HG03045 (cell line): ENCODE results near the gene USP48.
"Not testable (repeated sequence)": the region's sequence is repeated elsewhere in the genome, so short reads cannot be mapped to it uniquely, and the experiment has no call there.

Experiments used
- ATAC-seq: cut with Tn5 transposase; IDR thresholded peaks from one replicate; pipeline ENCODE4 v1.9.1; 2021; ENCODE audit warnings: mild to moderate bottlenecking, moderate library complexity; ENCODE audit not compliant: unreplicated experiment

The USP48 gene

DNA sequence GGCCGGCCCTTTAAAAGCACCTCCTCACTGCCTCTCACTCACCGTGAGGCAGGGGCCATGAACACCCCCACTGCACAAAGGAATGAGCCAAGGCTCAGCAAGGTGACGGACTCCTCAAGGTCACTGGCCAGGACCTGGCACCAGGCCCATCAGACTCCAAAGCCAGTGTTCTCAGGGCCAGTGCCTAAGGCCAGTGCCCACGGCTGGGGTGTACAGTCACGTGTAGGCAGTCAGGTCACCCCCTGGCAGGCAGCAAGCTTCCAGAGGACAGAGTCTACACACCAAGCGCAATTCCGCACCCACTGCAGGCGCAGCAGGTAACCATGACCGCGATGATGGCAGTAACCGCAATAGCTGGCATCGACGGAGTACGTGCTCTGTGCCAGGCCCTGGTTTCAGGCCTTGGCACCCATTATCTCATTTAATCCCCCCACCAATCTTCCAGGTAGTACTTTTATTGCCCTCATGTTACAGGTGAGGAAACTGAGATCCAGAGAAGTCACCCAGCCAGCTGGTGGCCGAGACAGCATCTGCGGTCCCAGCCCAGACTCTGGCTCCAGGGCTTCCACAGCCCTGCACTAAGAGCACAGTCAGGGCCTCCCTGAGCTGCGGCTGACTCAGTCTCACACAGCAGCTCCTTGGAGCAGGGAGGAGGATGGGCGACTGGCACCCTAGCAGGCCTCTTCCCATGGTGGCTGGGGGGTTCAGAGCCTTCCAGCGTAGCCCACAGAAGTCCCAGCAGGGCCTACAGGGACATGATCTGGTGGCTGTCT lies 140.8 kb downstream of the USP48 start:
- ATAC-seq = no peak

DNA sequence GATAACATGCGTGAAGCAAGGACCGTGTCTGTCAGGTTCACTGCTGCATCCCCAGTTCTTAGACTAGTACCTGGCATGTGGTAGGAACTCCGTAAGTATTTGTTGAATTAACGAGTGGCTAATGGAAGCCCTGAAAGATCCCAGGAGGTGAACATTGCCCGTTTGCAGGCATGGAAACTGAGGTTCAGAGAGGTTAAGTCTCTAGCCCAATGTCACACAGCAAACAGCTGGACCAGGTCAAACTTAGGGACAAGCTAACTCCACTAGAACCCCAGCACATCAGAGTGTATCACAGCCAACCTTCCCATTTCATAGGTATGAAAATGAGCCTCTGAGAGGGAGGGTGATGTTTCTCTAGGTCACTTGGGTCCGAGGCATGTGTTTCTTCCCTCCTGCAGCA lies 141.4 kb downstream of the USP48 start:
- ATAC-seq = no peak

DNA sequence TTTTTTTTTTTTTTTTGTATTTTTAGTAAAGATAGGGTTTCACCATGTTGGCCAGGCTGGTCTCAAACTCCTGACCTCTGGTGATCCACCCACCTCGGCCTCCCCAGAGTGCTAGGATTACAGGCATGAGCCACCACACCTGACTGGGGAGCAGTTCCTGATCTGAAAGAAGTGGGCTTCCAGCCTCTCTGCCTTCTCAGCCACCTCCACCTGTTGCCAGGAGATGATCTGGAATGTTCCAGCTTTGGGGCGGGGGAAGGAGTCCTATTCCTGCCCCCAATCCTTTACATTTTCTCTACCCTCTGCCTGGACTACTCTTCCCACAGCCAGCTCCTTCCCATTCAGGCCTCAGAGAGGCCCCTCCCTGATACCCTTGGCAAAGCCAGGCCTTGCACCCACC lies 141.9 kb downstream of the USP48 start:
- no peak for ATAC-seq

DNA sequence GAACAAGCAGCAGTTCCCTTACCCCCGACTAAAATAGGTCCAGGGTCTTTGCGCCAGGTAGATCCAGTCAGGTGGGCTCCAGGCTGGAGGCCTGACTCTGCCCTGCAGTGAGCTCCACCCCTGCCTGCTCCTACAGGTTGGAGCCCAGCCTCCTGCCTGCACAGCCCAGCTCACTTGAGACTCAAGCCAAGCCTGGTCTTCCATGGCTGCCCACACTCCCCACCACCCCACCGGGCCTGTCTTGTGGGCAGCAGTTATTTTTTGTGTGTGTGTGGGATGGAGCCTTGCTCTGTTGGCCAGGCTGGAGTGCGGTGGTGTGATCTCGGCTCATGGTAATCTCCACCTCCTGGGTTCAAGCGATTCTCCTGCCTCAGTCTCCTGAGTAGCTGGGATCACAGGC lies 142.3 kb downstream of the USP48 start:
- ATAC-seq = no peak

DNA sequence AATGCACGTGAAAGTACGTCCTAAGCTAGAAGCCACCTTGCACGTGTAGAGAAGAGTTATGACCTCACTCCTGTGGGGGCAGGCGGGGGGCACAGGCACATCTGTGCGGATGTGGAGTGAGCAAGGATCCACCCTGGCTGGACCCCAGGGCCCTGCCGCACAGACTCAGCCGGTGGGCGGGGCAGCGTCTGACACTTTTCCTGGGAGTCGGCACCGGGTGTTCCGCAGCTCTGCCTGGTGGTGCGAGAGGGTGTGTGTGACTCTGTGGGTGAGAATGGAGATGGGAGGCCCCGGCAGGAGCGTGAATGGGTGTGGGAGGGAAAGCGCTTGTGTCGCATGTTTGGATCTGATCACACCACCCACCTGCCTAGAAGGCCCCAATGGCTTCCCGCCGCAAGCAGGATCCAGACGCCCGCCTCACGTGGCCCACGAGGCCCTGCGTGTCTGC lies 143.3 kb downstream of the USP48 start:
- ATAC-seq = no peak

DNA sequence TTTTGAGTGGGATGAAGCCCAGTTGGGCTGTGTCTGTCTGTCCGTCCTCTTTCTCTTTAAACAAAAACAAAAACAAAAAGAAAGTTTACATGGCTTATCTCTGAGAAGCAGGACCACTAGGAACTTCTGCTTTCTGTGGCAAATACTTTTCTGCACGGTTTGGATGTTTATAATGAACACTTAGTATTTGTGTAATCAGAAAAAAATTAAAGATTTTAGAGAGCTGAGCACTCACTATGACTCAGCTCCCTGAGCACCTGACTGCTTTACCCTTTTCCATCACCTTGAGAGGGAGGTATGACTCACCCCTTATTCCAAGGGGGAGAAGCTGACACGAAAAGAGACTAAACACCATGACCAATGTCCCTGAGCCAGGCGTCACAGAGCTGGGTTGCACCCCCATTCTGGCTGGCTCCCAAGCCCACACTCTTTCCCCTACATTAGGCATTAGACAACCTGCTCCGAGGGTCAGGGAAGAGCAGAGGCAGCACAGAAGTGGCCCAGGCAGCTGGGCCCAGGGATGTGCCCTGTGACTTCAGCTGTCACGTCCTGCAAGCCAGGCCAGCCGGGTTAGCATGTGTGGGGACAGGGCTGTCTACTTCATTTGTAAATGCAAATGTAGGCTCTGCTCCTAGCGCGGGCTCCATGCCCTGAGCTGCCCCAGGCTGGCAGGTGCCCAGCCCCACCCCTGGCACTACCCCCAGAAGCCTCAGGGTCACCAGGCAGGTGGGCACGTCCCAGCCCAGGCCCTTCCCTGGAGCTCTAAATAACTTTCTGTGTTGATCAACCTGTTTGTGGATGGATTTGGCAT lies 144.2 kb downstream of the USP48 start:
- ATAC-seq = no peak

DNA sequence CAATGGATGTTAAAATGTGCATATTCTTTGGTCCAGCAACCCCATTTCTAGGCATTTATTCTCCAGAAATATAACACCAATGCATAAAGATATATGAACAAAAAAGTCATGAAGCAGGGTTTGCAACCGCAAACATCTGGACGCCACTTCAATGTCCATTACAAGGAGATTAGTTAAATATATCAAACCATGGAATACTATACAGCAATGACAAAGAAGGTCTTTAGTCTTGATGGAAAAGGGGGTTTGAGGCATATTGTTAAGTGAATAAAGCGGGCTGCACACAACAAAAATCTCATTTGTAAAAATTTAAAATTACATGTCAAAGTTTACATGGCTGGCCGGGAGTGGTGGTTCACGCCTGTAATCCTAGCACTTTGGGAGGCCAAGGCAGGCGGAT lies 145.4 kb downstream of the USP48 start:
- ATAC-seq = no peak

DNA sequence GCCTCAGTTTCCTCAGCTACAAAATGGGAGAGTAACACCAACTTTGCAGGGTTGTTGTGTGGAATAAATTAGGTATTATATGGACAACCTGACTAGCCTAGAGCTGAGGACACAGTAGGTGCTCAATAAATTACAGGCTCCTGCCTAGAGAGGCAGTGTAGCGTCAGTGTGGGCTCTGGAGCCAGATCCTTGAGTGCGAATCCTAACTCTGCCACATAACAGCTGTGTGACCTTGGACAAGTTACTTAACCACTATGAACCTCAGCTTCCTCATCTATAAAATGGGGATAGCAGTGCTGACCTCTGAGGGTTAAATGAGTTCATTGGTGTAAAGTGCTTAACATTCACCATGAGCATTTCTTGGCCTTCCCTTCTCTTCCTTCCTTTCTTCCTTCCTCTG lies 146.9 kb downstream of the USP48 start:
- no peak for ATAC-seq

DNA sequence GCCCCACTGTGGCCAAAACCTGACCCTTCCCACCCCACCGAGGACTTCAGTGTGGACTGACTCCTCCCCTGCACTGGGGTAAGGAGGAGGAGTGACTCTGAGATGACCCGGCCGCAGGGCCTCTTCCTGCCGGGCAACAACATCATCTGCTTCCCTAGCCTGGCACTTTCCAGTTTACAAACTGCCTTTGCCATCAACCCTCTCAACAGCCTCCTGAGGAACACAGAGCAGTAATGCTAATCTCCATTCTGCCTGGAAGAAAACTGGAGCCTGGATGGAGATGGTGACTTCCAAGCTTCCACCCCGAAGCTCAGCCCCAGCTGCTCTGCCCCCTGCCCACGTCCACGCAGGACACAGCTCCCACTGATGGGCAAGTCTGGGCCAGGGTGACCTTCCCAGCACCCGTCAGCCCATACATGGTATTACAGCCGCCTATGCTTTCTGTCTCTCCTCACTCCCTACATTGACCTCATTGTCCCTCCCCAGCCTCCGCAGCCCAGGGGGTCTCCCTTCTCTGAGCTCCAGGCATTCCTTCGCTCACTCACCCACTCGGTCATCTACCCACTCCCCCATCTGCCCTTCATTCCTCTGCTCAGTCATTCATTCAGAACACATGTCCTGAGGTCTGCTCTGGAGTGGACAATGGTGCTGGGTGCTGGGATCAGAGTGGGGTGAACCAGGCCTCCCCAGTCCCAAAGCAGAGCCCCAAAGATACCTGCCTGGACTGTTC lies 148.0 kb downstream of the USP48 start:
- ATAC-seq = no peak

DNA sequence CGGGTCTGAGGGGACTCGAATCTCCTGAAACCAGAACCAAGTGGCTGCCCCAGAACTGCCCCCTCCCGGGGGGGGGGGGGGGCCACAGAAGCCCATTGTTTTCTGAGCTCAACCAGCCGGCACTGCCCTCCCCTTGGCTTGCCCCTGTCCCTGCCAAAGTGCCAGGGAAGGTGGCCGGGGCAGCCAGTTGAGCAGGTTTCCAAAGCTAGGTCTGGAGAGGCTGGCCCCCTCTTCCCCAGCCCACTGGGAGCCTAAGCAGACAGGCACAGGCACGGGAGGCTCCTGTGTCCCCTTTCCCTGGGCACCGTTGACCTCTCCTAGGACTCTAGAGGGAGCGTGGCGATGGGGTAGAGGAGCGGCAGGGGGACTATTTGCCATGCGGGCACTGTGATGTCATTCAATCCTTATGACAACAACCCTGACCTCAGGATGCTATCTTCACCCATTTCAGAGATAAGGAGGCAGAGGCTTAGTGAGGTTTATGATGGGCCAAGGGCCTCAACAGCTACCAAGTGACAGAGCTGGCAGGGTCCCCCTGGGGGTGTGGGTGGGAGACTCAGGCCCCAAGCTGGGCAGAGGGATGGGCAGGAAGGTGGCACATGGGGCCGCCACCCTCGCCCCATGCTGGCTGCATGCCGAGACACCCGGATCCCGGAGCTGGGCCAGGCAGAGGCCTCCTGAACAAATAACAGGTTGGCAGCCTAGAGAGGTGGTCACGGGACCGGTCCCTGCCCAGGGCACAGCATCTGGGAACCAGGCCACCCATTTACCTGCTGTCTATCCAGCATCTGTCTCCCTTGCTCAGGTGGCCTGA lies 148.8 kb downstream of the USP48 start:
- ATAC-seq = no peak

DNA sequence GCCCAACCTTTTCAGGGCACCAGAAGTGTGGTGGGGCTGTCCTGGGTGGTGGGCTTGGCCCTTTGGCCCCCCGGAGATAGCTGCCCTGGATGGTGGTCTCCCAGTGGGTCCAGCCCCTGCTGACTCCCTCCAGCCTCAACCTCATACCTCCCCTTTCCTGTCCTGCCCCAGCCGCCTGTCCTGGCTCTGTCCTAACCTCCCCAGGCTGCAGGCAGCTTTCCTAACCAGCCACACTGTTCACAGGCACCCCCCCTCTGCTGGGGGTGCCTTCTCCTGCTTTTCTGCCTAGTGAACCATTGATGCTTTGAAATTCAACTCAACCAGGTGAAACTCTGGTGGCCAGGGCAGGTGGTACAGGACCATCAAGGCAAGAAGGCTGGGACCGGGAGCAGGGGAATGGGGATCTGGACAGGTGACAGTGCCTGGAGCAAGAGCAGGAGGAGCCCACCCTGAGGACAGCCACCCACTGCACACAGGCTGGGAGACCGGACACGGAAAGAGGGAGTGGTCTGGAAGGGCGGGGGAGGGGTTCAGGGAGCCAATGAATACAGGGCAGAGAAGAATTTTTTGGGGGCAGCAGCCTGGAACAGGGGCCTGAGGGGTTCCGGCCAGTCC lies 149.7 kb downstream of the USP48 start:
- no peak for ATAC-seq

DNA sequence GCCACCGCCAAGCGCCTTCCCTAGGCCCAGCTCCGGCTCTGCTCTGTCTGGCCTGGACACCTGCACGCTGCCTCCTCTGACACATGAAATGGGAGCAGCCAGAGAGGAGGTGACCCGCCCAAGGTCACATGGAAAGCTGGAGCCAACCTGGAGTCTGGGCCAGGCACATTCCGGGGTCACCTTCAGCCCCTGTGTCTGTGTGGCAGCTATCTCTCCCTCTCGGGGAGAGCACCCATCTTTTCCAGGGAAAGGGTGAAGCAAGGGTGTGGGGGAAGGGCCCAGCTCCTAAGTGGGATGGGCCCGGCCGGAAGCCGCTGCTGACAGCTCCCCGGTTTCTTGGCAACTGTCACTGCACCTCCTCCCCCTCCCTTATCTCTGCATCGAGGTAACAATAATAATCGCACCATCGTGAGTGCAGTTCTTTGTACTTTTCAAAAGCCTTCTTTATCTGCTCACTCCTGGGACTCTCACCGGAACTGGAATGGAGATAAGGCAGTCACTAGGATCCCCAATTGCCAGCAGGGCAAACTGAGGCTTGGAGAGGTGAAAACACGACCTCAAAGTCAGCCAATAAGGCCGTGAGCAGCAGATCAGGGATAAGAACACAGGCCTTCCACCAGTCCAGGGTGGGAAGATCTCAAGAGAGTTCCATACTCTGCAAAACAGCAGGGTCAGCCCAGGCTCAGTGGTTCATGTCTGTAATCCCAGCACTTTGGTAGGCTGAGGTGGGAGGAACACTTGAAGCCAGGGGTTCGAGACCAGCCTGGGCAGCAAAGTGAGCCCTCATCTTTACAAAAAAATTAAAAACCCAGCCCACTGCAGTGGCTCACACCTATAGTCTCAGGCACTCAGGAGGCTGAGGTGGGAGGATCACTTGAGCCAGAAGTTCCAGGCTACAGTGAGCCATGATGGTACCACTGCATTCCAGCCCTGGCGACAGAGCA lies 150.7 kb downstream of the USP48 start:
- ATAC-seq = no peak

DNA sequence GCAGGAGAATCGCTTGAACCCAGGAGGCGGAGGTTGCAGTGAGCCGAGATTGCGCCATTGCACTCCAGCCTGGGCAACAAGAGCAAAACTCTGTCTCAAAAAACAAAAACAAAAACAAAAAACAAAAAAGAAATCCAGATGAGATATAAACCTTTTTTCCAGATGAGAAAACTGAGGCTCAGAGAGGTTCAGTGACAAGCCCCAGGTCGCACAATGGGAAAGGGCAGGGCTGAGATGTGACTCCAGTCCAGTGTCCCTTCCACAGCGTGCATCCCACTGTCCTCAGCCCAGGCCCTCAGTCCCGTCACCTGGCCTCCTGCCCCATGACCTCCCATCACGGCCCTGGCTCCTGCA lies 151.4 kb downstream of the USP48 start:
- not testable (repeated sequence) for ATAC-seq

DNA sequence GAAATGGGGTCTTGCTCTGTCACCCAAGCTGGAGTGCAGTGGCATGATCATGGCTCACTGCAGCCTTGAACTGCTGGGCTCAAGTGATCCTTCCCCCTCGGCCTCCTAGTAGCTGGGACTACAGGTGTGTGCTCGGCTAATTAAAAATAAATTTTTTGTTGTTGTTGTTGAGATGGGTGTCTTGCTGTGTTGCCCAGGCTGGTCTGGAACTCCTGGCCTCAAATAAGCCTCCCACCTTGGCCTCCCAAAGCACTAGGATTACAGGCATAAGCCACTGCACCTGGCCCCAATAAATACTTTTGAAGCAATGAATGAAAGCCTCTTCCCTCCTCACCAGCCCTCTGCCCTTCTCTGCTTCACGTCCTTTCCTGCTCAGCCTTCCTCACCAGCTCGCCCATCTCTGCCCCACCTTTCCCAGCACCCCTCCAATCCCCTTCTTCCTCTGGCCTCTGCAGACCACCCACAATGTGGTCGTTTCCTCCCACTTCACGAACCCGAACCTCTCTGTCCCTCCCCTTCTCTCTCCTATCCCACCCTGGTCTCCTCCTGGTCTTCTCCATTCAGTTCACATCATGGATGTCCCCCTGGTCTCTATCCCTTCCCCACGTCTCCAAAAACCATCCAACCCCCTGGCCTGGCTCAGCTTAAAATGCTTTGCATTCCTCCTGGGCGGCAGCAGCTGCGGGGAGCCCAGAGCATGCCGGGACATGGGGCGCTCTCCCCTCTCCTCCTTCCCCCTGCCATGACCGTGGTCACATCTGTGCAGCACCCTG lies 152.2 kb downstream of the USP48 start:
- no peak for ATAC-seq

DNA sequence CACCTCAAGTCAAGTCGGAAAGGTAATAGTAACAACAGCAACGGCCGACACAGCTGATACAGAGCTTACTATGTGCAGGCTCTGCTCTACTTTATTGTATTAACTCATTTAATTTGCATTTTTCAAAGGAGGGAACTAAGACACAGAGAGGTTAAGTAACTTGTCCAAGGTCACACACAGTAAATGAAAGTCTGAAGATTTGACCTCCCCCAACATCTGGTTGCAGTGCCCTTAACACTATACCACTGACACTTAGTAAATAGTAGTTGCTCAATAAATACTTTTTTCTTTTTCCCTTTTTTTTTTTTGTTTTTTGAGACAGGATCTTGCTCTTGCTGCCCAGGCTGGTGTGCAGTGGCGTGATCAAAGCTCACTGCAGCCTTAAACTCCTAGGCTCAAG lies 153.0 kb downstream of the USP48 start:
- no peak for ATAC-seq

DNA sequence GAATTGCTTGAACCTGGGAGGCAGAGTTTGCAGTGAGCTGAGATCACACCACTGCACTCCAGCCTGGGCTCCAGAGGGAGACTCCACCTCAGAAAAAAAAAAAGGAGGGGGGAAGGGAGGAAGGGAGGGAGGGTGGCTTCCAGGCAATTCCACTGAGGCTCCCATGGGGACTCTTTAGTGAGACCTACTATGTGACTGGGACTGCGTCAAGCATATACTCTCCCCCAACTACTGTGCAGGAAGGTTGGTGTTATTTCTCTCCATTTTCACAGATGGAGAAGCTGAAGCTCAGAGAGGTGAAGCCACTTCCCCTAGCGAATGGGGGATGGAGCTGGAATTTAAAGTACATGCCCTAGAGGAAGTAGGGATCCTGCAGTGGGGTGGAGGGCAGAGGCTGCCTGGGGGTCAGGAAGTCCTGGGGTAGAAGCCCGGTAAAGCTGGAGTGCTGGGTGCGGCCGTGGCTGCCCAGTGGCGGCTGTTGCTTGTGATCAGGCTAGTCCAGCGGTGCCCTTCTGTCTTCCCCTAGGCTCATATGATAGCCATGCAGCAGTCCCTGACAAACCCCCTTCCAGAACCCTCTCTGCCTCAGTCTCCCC lies 154.1 kb downstream of the USP48 start:
- ATAC-seq = no peak
